ENCODE data around the gene GRAP2.

The GRAP2 gene

DNA sequence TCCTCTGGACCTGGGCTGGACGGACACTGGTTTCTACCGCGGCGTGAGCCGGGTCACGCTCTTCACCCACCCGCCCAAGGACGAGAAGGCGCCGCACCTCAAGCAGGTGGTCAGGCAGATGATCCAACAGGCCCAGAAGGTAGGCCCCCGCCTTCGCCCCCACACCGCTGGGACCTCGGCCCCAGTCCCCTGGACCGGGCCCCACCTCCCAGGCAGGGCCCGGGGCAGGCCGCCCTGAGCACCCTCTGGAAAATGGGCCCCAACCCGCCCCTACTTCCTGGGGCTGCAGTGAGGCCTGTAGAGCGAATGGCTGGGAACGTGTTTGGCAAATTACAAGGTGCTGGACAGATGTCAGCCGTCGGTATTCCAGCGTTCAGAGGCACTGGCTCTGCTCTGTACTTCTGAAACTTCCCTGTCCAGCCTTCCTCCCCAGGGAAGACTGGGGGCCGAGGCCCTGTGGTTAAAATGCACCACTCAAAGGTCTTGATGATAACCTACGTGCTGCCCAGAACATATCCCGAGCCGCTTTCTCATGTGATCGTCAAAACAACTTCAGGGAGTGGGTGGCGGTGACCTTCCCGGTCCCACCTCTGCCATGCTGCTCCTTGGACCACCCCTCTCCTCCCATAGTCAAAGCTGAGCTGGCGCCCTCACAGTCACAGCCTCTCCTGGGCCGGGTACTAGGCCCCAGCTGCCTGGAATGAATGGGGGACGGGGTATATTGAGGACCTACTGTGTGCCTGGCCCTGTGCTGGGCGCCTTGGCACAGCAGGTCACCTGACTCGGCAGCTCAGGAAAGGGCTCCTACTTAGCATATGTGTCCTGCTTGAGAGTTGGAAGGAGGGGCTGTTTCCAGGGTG, 94.7 kb downstream of the GRAP2 start:
- TF ChIP-seq, protein P1, sequence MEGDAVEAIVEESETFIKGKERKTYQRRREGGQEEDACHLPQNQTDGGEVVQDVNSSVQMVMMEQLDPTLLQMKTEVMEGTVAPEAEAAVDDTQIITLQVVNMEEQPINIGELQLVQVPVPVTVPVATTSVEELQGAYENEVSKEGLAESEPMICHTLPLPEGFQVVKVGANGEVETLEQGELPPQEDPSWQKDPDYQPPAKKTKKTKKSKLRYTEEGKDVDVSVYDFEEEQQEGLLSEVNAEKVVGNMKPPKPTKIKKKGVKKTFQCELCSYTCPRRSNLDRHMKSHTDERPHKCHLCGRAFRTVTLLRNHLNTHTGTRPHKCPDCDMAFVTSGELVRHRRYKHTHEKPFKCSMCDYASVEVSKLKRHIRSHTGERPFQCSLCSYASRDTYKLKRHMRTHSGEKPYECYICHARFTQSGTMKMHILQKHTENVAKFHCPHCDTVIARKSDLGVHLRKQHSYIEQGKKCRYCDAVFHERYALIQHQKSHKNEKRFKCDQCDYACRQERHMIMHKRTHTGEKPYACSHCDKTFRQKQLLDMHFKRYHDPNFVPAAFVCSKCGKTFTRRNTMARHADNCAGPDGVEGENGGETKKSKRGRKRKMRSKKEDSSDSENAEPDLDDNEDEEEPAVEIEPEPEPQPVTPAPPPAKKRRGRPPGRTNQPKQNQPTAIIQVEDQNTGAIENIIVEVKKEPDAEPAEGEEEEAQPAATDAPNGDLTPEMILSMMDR (IDR thresholded peaks at IDR 0.05; ENCODE audit: control insufficient read depth, insufficient read depth, low read depth, low read length, missing control alignments): no peak
- DNase-seq (ENCODE audit: low read depth): no peak
- no peak overlapping the region for H3K4me3 ChIP-seq (ENCODE audit: control insufficient read depth, low read depth, low read length)

DNA sequence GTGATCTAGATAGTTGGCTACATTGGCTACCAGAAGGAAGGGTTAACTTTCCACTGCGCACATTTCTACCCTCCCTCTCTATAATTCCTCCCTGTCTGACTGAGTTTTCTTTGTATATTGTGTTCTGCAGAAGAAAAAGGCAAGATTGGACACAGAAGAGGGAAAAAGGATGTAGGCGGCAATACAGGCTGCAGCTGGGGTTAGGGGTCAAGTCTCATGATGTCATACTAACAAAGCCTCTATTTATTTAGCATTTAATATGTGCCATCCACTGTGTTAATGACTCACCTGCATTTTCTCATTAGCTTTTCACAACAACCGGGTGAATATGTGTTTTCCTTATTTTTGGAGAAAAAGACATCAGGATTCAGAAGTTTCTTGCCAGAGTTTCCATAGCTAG, 95.8 kb downstream of the GRAP2 start:
- TF ChIP-seq, protein P1 (IDR thresholded peaks at IDR 0.05; ENCODE audit: control insufficient read depth, insufficient read depth, low read depth, low read length, missing control alignments): no peak
- DNase-seq (ENCODE audit: low read depth): no peak
- H3K4me3 ChIP-seq (ENCODE audit: control insufficient read depth, low read depth, low read length): no peak overlapping the region

GRCh38 chr22:39997421-39997820, 96.5 kb downstream of the GRAP2 start:
- H3K4me3 ChIP-seq (ENCODE audit: control insufficient read depth, low read depth, low read length): no peak overlapping the region

GRCh38 chr22:39997939-39998726, 97.2 kb downstream of the GRAP2 start:
- DNase-seq (ENCODE audit: low read depth): no peak
- TF ChIP-seq, protein P1 (IDR thresholded peaks at IDR 0.05; ENCODE audit: control insufficient read depth, insufficient read depth, low read depth, low read length, missing control alignments): no peak
- no peak overlapping the region for H3K4me3 ChIP-seq (ENCODE audit: control insufficient read depth, low read depth, low read length)

More at GRCh38 chr22:39997421-39997820, 96.5 kb downstream of the GRAP2 start:
- DNase-seq (ENCODE audit: low read depth): no peak
- TF ChIP-seq, protein P1 (IDR thresholded peaks at IDR 0.05; ENCODE audit: control insufficient read depth, insufficient read depth, low read depth, low read length, missing control alignments): no peak

- H3K4me3 ChIP-seq (ENCODE audit: control insufficient read depth, low read depth, low read length): no peak overlapping the region
- TF ChIP-seq, protein P1 (IDR thresholded peaks at IDR 0.05; ENCODE audit: control insufficient read depth, insufficient read depth, low read depth, low read length, missing control alignments): no peak
Observed at GRCh38 chr22:39999144-39999757, 98.4 kb downstream of the GRAP2 start.

GRCh38 chr22:40000171-40000570, 99.3 kb downstream of the GRAP2 start:
- no peak overlapping the region for H3K4me3 ChIP-seq (ENCODE audit: control insufficient read depth, low read depth, low read length)

More at GRCh38 chr22:39999144-39999757, 98.4 kb downstream of the GRAP2 start:
- no peak for DNase-seq (ENCODE audit: low read depth)

More at GRCh38 chr22:40000171-40000570, 99.3 kb downstream of the GRAP2 start:
- no peak for DNase-seq (ENCODE audit: low read depth)
- TF ChIP-seq, protein P1 (IDR thresholded peaks at IDR 0.05; ENCODE audit: control insufficient read depth, insufficient read depth, low read depth, low read length, missing control alignments): no peak

Data from AG09309 (cell line).